ENCODE results near the gene CC2D1A.

The CC2D1A gene

GRCh38 chr19:13951799-13952153 is 45.8 kb downstream of the CC2D1A start:
- TF ChIP-seq EGR1 (IDR thresholded peaks at IDR 0.05), result no peak
- TF ChIP-seq RAD21 (IDR thresholded peaks at IDR 0.05; ENCODE audit: low read depth), result no peak
- TF ChIP-seq USF1 (IDR thresholded peaks at IDR 0.05), result no peak
- no peak for TF ChIP-seq TCF12 (IDR thresholded peaks at IDR 0.05; ENCODE audit: low read depth)
- TF ChIP-seq FOXM1 (IDR thresholded peaks at IDR 0.05; ENCODE audit: borderline replicate concordance, low read depth), result no peak
- no peak for TF ChIP-seq MAX (IDR thresholded peaks at IDR 0.05)
- no peak for TF ChIP-seq YY1 (IDR thresholded peaks at IDR 0.05; ENCODE audit: low read depth)
- no peak for TF ChIP-seq EP300 (IDR thresholded peaks at IDR 0.05; ENCODE audit: borderline replicate concordance)

GRCh38 chr19:13952154-13952930 is 46.3 kb downstream of the CC2D1A start, which contains the start of gene DCAF15:
Gene DCAF15 (plus strand): TSS chr19:13952509. CDS start chr19:13952513, 4 bp downstream.
- TF ChIP-seq REST (IDR thresholded peaks at IDR 0.05; ENCODE audit: low read depth) (no peak), MAX (IDR thresholded peaks at IDR 0.05) (no peak), CREB1 (IDR thresholded peaks at IDR 0.05; ENCODE audit: low read depth) (peak; percentile 61), EP300 (IDR thresholded peaks at IDR 0.05; ENCODE audit: borderline replicate concordance) (no peak), ZBTB7A (IDR thresholded peaks at IDR 0.05; ENCODE audit: low read depth) (no peak), RAD21 (IDR thresholded peaks at IDR 0.05; ENCODE audit: low read depth) (no peak), NFIC (IDR thresholded peaks at IDR 0.05) (no peak), TAF1 (IDR thresholded peaks at IDR 0.05; ENCODE audit: low read depth) (peak; percentile 99), FOXM1 (IDR thresholded peaks at IDR 0.05; ENCODE audit: borderline replicate concordance, low read depth) (no peak), CEBPB (IDR thresholded peaks at IDR 0.05) (no peak), EGR1 (IDR thresholded peaks at IDR 0.05) (no peak), YY1 (IDR thresholded peaks at IDR 0.05; ENCODE audit: low read depth) (peak; percentile 94), TCF12 (IDR thresholded peaks at IDR 0.05; ENCODE audit: low read depth) (no peak), USF1 (IDR thresholded peaks at IDR 0.05) (no peak), TEAD4 (IDR thresholded peaks at IDR 0.05) (no peak)

GRCh38 chr19:13952931-13953531 is 47.0 kb downstream of the CC2D1A start:
- TF ChIP-seq REST (IDR thresholded peaks at IDR 0.05; ENCODE audit: low read depth), result no peak
- TF ChIP-seq USF1 (IDR thresholded peaks at IDR 0.05), result no peak
- TF ChIP-seq FOXM1 (IDR thresholded peaks at IDR 0.05; ENCODE audit: borderline replicate concordance, low read depth), result no peak
- no peak for TF ChIP-seq TCF12 (IDR thresholded peaks at IDR 0.05; ENCODE audit: low read depth)
- no peak for TF ChIP-seq CREB1 (IDR thresholded peaks at IDR 0.05; ENCODE audit: low read depth)
- TF ChIP-seq EP300 (IDR thresholded peaks at IDR 0.05; ENCODE audit: borderline replicate concordance), result no peak
- no peak for TF ChIP-seq TAF1 (IDR thresholded peaks at IDR 0.05; ENCODE audit: low read depth)
- no peak for TF ChIP-seq RAD21 (IDR thresholded peaks at IDR 0.05; ENCODE audit: low read depth)
- TF ChIP-seq EGR1 (IDR thresholded peaks at IDR 0.05), result no peak
- TF ChIP-seq CEBPB (IDR thresholded peaks at IDR 0.05), result no peak
- TF ChIP-seq NFIC (IDR thresholded peaks at IDR 0.05), result no peak
- TF ChIP-seq MAX (IDR thresholded peaks at IDR 0.05), result no peak

- TF ChIP-seq FOXM1 (IDR thresholded peaks at IDR 0.05; ENCODE audit: borderline replicate concordance, low read depth) (no peak), EGR1 (IDR thresholded peaks at IDR 0.05) (no peak), REST (IDR thresholded peaks at IDR 0.05; ENCODE audit: low read depth) (no peak), TAF1 (IDR thresholded peaks at IDR 0.05; ENCODE audit: low read depth) (no peak), TEAD4 (IDR thresholded peaks at IDR 0.05) (no peak), CEBPB (IDR thresholded peaks at IDR 0.05) (no peak), YY1 (IDR thresholded peaks at IDR 0.05; ENCODE audit: low read depth) (no peak), EP300 (IDR thresholded peaks at IDR 0.05; ENCODE audit: borderline replicate concordance) (no peak), ZBTB7A (IDR thresholded peaks at IDR 0.05; ENCODE audit: low read depth) (no peak), NFIC (IDR thresholded peaks at IDR 0.05) (no peak), TCF12 (IDR thresholded peaks at IDR 0.05; ENCODE audit: low read depth) (no peak), MAX (IDR thresholded peaks at IDR 0.05) (no peak)
Observed at GRCh38 chr19:13954185-13954584, 48.2 kb downstream of the CC2D1A start.

All from Ishikawa (cell line).